ENCODE measurements around the gene SCN10A.

Gene SCN10A

GRCh38 chr3:38702231-38702630, 113.8 kb downstream of the SCN10A start:
- no peaks in the 10 kb centered on the region for H3K9me3 ChIP-seq (ENCODE audit: insufficient read depth, low read length)
- no peaks in the 10 kb centered on the region for H3K4me1 ChIP-seq (ENCODE audit: low read length)
- H3K36me3 ChIP-seq (replicated peaks; ENCODE audit: low read depth, low read length): no peaks in the 10 kb centered on the region
- no peaks in the 10 kb centered on the region for H3K79me2 ChIP-seq (ENCODE audit: low read length)
- H3K4me3 ChIP-seq (ENCODE audit: low read length): no peak overlapping the region
- H3K27ac ChIP-seq (ENCODE audit: low read length): no peak overlapping the region
- no peak for TF ChIP-seq EZH2phosphoT487 (IDR thresholded peaks at IDR 0.05; ENCODE audit: low read depth)
- TF ChIP-seq CTCF (IDR thresholded peaks at IDR 0.05; ENCODE audit: low read depth, low read length): no peak
- no peaks in the 10 kb centered on the region for H4K20me1 ChIP-seq (ENCODE audit: insufficient read depth, low read length)
- no peak overlapping the region for H3K9ac ChIP-seq (ENCODE audit: low read length)
- peaks cover 33% of the 10 kb centered on the region; the same call in 1 of the 2 replicates for H3K27me3 ChIP-seq (ENCODE audit: low read depth, low read length)
- H2AFZ ChIP-seq (ENCODE audit: low read depth, low read length): no peak overlapping the region
- no peak overlapping the region for H3K4me2 ChIP-seq (ENCODE audit: low read length)

GRCh38 chr3:38698760-38699159, 117.3 kb downstream of the SCN10A start:
- no peak overlapping the region for H3K9ac ChIP-seq (ENCODE audit: low read length)
- H2AFZ ChIP-seq (ENCODE audit: low read depth, low read length): no peak overlapping the region
- no peaks in the 10 kb centered on the region for H3K4me1 ChIP-seq (ENCODE audit: low read length)
- no peaks in the 10 kb centered on the region for H3K36me3 ChIP-seq (replicated peaks; ENCODE audit: low read depth, low read length)
- no peak for TF ChIP-seq EZH2phosphoT487 (IDR thresholded peaks at IDR 0.05; ENCODE audit: low read depth)
- TF ChIP-seq CTCF (IDR thresholded peaks at IDR 0.05; ENCODE audit: low read depth, low read length): no peak
- H3K27me3 ChIP-seq (ENCODE audit: low read depth, low read length): peaks cover 55% of the 10 kb centered on the region
- H3K9me3 ChIP-seq (ENCODE audit: insufficient read depth, low read length): no peaks in the 10 kb centered on the region; the same call in 1 of the 2 replicates
- no peak overlapping the region for H3K27ac ChIP-seq (ENCODE audit: low read length)
- H3K79me2 ChIP-seq (ENCODE audit: low read length): no peaks in the 10 kb centered on the region
- H3K4me2 ChIP-seq (ENCODE audit: low read length): no peak overlapping the region
- no peak overlapping the region for H3K4me3 ChIP-seq (ENCODE audit: low read length)
- no peaks in the 10 kb centered on the region for H4K20me1 ChIP-seq (ENCODE audit: insufficient read depth, low read length)

- no peak overlapping the region for H3K4me2 ChIP-seq (ENCODE audit: low read length)
- peaks cover 49% of the 10 kb centered on the region for H3K27me3 ChIP-seq (ENCODE audit: low read depth, low read length)
- H3K27ac ChIP-seq (ENCODE audit: low read length): no peak overlapping the region
These were observed 118.0 kb downstream of the SCN10A start for GRCh38 chr3:38698061-38698460.

GRCh38 chr3:38696034-38696433, 120.0 kb downstream of the SCN10A start:
- Histone ChIP-seq H3K9ac (ENCODE audit: low read length) (no peak overlapping the region), H3K27me3 (ENCODE audit: low read depth, low read length) (peaks cover 37% of the 10 kb centered on the region), H3K79me2 (ENCODE audit: low read length) (no peaks in the 10 kb centered on the region), H2AFZ (ENCODE audit: low read depth, low read length) (no peak overlapping the region), H3K36me3 (replicated peaks; ENCODE audit: low read depth, low read length) (no peaks in the 10 kb centered on the region), H3K4me2 (ENCODE audit: low read length) (no peak overlapping the region), H3K4me3 (ENCODE audit: low read length) (no peak overlapping the region), H3K4me1 (ENCODE audit: low read length) (no peaks in the 10 kb centered on the region), H3K27ac (ENCODE audit: low read length) (no peak overlapping the region), H4K20me1 (ENCODE audit: insufficient read depth, low read length) (no peaks in the 10 kb centered on the region), H3K9me3 (ENCODE audit: insufficient read depth, low read length) (no peaks in the 10 kb centered on the region; the same call in 1 of the 2 replicates)
- TF ChIP-seq CTCF (IDR thresholded peaks at IDR 0.05; ENCODE audit: low read depth, low read length) (no peak), EZH2phosphoT487 (IDR thresholded peaks at IDR 0.05; ENCODE audit: low read depth) (no peak)

More at GRCh38 chr3:38698061-38698460, 118.0 kb downstream of the SCN10A start:
- no peak for TF ChIP-seq CTCF (IDR thresholded peaks at IDR 0.05; ENCODE audit: low read depth, low read length)
- TF ChIP-seq EZH2phosphoT487 (IDR thresholded peaks at IDR 0.05; ENCODE audit: low read depth): no peak
- Histone ChIP-seq H3K4me1 (ENCODE audit: low read length) (no peaks in the 10 kb centered on the region), H3K36me3 (replicated peaks; ENCODE audit: low read depth, low read length) (no peaks in the 10 kb centered on the region), H3K9ac (ENCODE audit: low read length) (no peak overlapping the region), H2AFZ (ENCODE audit: low read depth, low read length) (no peak overlapping the region), H4K20me1 (ENCODE audit: insufficient read depth, low read length) (no peaks in the 10 kb centered on the region), H3K4me3 (ENCODE audit: low read length) (no peak overlapping the region), H3K9me3 (ENCODE audit: insufficient read depth, low read length) (no peaks in the 10 kb centered on the region; the same call in 1 of the 2 replicates), H3K79me2 (ENCODE audit: low read length) (no peaks in the 10 kb centered on the region)

All from OCI-LY3 (cell line).